Fibroblast of lung (primary cell): ENCODE measurements around the gene CCDC141. TPM values are rescaled to one million over a fixed set of nuclear protein-coding genes. Genes with fewer than 3 reads are reported as not detected.

ENCODE experiments used
- DNase-seq, 2 donors: peaks; one replicate each; pipeline versions ENCODE4 v3.0.0 to v3.0.0-alpha.2; 2010; ENCODE audit warnings: low read depth in 2 of 2
- H2AFZ ChIP-seq: 2 replicates; pipeline ENCODE4 v1.5.1; 2012; ENCODE audit warnings: low read length, control low read depth, inconsistent platforms
- H3K27ac ChIP-seq: 2 replicates; pipeline ENCODE4 v1.5.1; 2011; ENCODE audit warnings: low read length, control low read depth; ENCODE audit not compliant: insufficient read depth
- H3K27me3 ChIP-seq: 2 replicates; pipeline ENCODE4 v1.5.1; 2011; ENCODE audit warnings: mild to moderate bottlenecking, low read length; ENCODE audit not compliant: control insufficient read depth, insufficient read depth
- H3K36me3 ChIP-seq: 2 replicates; pipeline ENCODE4 v1.5.1; 2011; ENCODE audit warnings: low read length; ENCODE audit not compliant: control insufficient read depth, insufficient read depth
- H3K4me1 ChIP-seq: 2 replicates; pipeline ENCODE4 v1.5.1; 2011; ENCODE audit warnings: low read length; ENCODE audit not compliant: control insufficient read depth, insufficient read depth; ENCODE audit errors: extremely low read depth
- H3K4me2 ChIP-seq: 2 replicates; pipeline ENCODE4 v1.5.1; 2011; ENCODE audit warnings: low read length, control low read depth; ENCODE audit not compliant: insufficient read depth; ENCODE audit errors: extremely low read depth
- H3K4me3 ChIP-seq, 4 experiments: fragments of 200-600 bp in 1 of 4; sonication (generic) in 1 of 4; replicated peaks in 1 of 4; 2 replicates each; pipeline ENCODE4 v1.5.1; 2011 to 2016; ENCODE audit warnings: low read length in 4 of 4, low read depth in 3 of 4, mild to moderate bottlenecking in 3 of 4, control low read depth in 2 of 4, inconsistent platforms in 1 of 4, mixed read lengths in 1 of 4; ENCODE audit not compliant: insufficient read depth in 1 of 4; ENCODE audit errors: control extremely low read depth in 1 of 4
- H3K79me2 ChIP-seq: 2 replicates; pipeline ENCODE4 v1.5.1; 2012; ENCODE audit warnings: mild to moderate bottlenecking, low read length, inconsistent platforms; ENCODE audit not compliant: control insufficient read depth, insufficient read depth
- H3K9ac ChIP-seq: 2 replicates; pipeline ENCODE4 v1.5.1; 2011; ENCODE audit warnings: mild to moderate bottlenecking, low read length, control low read depth; ENCODE audit not compliant: insufficient read depth
- H3K9me3 ChIP-seq: 2 replicates; pipeline ENCODE4 v1.5.1; 2012; ENCODE audit warnings: low read depth, low read length; ENCODE audit not compliant: control insufficient read depth, insufficient read depth
- H4K20me1 ChIP-seq: 2 replicates; pipeline ENCODE4 v1.5.1; 2011; ENCODE audit warnings: low read length; ENCODE audit not compliant: control insufficient read depth, insufficient read depth; ENCODE audit errors: extremely low read depth
- CTCF ChIP-seq, 2 donors: IDR thresholded peaks in 1 of 2; conservative IDR thresholded peaks in 1 of 2; 1 replicate in 1 of 2; 2 replicates in 1 of 2; pipeline ENCODE4 v1.5.1; 2011 to 2012; ENCODE audit warnings: low read length in 2 of 2, control low read depth in 1 of 2, inconsistent platforms in 1 of 2, low read depth in 1 of 2, mild to moderate bottlenecking in 1 of 2
- EZH2 ChIP-seq: IDR thresholded peaks from 2 replicates; pipeline ENCODE4 v1.5.1; 2012; ENCODE audit warnings: low read length, control low read depth, mild to moderate bottlenecking; ENCODE audit errors: missing control alignments
- polyA plus RNA-seq, 2 donors: library from polyadenylated mRNA; depleted of rRNA in 1 of 2; stranded (reverse) in 1 of 2; unstranded in 1 of 2; fragments of >200 nt; gene quantifications; 2 replicates each; pipeline ENCODE4 v1.2.1, GENCODE V29; 2011 to 2012; ENCODE audit warnings: missing spikeins in 1 of 2
- total RNA-seq: library from RNA; depleted of rRNA; stranded (reverse); fragments of >200 nt; gene quantifications from 2 replicates; pipeline ENCODE4 v1.2.1, GENCODE V29; 2014

Gene CCDC141
- total and polyA plus RNA-seq, 2 donors (not counting 1 experiment from before 2014, with no cell fraction given) = 0.03 to 0.17 TPM

- Histone ChIP-seq H3K36me3 (no peaks in the 10 kb centered on the region), H4K20me1 (no peaks in the 10 kb centered on the region), H3K9ac (no peak overlapping the region), H3K27me3 (no peaks in the 10 kb centered on the region), H3K4me2 (no peak overlapping the region), H3K4me1 (no peaks in the 10 kb centered on the region), H3K4me3 (no peak overlapping the region), H2AFZ (no peak overlapping the region), H3K27ac (no peak overlapping the region), H3K79me2 (no peaks in the 10 kb centered on the region), H3K9me3 (no peaks in the 10 kb centered on the region)
- TF ChIP-seq CTCF (conservative IDR thresholded peaks at IDR 0.05 in 1 of 2, IDR thresholded peaks at IDR 0.05 in 1 of 2; ENCODE audit: low read depth in 1 of 2, low read length in 2 of 2) (no peak), EZH2 (no peak)
- DNase-seq = no peak
Observed at GRCh38 chr2:178895872-178896271, 154.1 kb downstream of the CCDC141 start.

- Histone ChIP-seq H3K27me3 (no peaks in the 10 kb centered on the region), H4K20me1 (no peaks in the 10 kb centered on the region), H2AFZ (no peak overlapping the region), H3K9ac (no peak overlapping the region), H3K79me2 (no peaks in the 10 kb centered on the region), H3K27ac (no peak overlapping the region), H3K4me3 (no peak overlapping the region), H3K36me3 (no peaks in the 10 kb centered on the region), H3K4me1 (no peaks in the 10 kb centered on the region), H3K4me2 (no peak overlapping the region), H3K9me3 (no peaks in the 10 kb centered on the region)
- no peak for TF ChIP-seq CTCF (conservative IDR thresholded peaks at IDR 0.05 in 1 of 2, IDR thresholded peaks at IDR 0.05 in 1 of 2; ENCODE audit: low read depth in 1 of 2, low read length in 2 of 2)
- no peak for TF ChIP-seq EZH2
- DNase-seq = no peak
Observed at GRCh38 chr2:178895171-178895570, 154.8 kb downstream of the CCDC141 start.

- no peaks in the 10 kb centered on the region for H3K9me3 ChIP-seq
- H3K4me1 ChIP-seq = no peaks in the 10 kb centered on the region
- H3K36me3 ChIP-seq = no peaks in the 10 kb centered on the region
- no peaks in the 10 kb centered on the region for H4K20me1 ChIP-seq
- H2AFZ ChIP-seq = no peak overlapping the region
- H3K4me2 ChIP-seq = no peak overlapping the region
- H3K4me3 ChIP-seq = no peak overlapping the region
- H3K27ac ChIP-seq = no peak overlapping the region
- no peaks in the 10 kb centered on the region for H3K79me2 ChIP-seq
- no peak for TF ChIP-seq CTCF (conservative IDR thresholded peaks at IDR 0.05 in 1 of 2, IDR thresholded peaks at IDR 0.05 in 1 of 2; ENCODE audit: low read depth in 1 of 2, low read length in 2 of 2)
- TF ChIP-seq EZH2 = no peak
- DNase-seq = no peak
- H3K9ac ChIP-seq = no peak overlapping the region
- H3K27me3 ChIP-seq = no peaks in the 10 kb centered on the region
Observed at GRCh38 chr2:178892751-178893625, 156.9 kb downstream of the CCDC141 start.
